ENCODE measurements around the gene ZNF552. TPM values are rescaled to one million over a fixed set of nuclear protein-coding genes. Genes with fewer than 3 reads are reported as not detected.
"Not testable (repeated sequence)": the region's sequence is repeated elsewhere in the genome, so short reads cannot be mapped to it uniquely, and the experiment has no call there.

ZNF552 gene
- 8.9 TPM for total RNA-seq

DNA sequence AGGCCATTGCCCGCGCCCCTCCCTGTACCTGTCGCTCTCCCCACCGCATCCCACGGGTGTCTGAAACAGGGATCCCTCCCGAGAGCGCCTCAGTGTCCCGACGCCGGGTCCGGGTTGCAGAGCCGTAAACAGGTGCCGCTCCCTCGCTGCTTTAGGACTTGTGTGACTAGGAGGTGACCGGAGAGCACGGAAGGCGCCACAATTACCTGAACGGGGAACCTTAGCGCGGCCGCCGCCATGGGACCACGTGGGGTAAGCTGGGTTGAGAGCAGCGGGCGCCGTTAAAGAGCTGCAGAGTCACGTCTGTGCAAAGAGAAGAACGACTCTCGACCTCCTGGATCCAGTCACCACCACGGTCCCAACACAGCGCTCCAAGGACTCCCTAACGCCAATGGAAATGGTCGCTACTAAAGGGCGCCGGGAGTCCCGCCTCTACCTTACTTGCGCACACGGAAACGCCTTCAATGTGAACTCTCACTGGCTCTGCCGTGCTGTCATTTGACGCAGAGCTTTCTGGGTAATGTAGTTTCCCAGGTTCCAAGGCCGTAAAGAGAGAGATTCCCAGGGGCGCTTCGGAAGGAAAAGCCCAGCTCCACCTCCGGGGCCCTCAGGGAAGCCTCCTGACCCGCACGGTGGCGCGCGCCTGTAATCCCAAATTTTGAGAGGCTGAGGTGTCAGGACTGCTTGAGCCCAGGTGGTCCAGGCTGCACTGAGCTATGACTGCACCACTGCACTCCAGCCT lies at the start of gene ZNF552:
ZNF552 (minus strand) TSS at position 409 of the 742 bp plus-strand sequence; CDS start at position 239, 170 bp downstream.
- peak; percentile 60 to 91 (median 81) for DNase-seq (ENCODE audit: low read depth in 2 of 3, low spot score in 2 of 3)

DNA sequence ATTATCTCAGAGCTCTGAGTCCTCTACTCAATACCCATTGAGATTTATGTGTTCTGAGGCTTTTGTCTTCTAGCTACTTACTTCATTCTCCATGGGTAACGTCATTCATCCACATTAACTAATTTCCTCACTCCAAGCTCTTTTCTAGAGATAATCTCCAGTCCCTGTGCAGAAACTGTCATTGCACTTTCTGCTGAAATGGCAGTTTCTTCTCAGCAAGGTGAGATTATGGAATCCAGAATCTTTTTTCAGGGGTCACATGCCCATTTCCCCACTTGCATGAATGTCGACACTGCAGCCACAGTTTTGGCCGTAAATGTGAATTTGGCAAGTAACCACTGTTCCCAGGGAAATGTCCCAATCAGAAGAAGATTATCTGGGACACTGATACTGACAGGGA lies 47.6 kb upstream of the ZNF552 start:
- DNase-seq (ENCODE audit: low read depth in 2 of 3, low spot score in 2 of 3) = not testable (repeated sequence)

DNA sequence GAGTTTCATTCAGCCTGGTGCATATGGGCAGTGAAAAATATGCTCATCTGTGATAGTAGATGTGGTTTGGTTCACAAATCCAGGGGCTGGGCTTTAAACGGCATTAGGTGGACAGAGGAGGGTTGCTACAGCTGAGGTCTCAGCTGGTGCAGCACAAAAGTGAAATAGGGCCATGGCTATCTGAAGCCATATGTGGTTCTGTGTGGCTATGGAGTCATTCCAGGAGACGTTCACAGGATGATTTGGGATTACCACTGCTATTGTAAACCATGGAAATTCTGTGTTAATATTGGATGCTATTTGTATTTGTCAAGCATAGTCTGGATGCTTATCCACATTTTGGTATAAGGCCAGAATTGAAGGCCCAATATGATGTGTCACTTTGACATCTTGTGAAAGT lies 39.4 kb upstream of the ZNF552 start:
- DNase-seq (ENCODE audit: low read depth in 2 of 3, low spot score in 2 of 3) = not testable (repeated sequence)

DNA sequence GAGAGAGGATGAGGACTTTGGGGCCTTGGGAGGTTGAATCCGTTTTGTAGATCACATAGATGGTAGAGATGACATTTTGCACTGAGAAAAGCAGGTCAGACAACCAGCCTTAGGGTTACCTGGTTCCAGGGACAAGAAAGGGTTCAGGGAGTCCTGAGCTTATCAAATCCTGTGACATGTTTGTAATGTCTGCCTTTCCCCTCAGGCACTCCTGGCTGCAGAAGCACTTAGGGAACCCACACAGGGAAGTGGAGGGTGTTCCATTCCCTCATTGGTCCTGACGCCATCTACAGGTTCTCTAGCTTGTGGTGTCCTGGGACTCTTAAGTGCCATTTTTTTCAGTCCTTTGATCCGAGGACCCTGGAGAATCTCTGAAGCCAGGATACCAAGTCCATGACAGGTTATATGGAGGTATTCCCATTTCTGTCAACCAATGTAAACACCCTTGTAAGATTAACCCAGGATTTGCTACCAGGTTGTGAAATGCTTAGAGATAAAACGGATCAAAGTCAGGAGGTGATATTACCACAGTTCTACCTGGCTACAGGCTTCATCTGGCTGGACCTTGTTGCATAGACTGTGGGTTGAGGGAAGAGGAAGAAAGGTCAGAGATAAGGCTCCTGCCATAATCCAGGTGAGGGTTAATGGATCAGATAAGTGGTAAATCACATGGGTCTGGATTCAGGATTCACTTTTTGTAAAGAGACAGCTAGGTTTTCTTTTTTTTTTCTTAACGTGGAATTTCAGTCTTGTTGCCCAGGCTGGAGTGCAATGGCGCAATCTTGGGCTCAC lies 37.3 kb upstream of the ZNF552 start:
- DNase-seq (ENCODE audit: low read depth in 2 of 3, low spot score in 2 of 3) = not testable (repeated sequence)

DNA sequence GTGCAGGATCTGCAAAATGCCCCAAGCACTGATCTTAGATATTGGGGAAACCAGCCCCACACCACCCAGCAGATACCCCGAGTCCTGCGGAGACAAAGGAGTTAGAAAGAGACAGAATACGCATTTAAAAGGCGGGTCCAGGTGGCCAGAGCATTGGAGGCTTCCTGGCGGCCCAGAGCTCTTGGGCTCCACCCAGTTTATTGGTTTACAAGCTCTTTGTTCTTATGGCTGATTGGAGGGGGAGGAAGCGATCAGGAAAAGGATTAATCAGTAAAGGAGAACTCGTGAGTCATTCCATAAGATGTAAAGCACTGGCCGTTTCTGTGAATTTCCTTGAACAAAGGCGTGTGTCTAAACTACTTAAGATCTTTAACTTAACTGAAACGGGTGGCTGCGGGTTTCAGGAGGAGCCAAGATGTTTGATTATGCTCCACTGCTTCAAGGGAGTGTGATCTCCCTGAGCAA lies 35.9 kb upstream of the ZNF552 start:
- DNase-seq (ENCODE audit: low read depth in 2 of 3, low spot score in 2 of 3) = no peak

DNA sequence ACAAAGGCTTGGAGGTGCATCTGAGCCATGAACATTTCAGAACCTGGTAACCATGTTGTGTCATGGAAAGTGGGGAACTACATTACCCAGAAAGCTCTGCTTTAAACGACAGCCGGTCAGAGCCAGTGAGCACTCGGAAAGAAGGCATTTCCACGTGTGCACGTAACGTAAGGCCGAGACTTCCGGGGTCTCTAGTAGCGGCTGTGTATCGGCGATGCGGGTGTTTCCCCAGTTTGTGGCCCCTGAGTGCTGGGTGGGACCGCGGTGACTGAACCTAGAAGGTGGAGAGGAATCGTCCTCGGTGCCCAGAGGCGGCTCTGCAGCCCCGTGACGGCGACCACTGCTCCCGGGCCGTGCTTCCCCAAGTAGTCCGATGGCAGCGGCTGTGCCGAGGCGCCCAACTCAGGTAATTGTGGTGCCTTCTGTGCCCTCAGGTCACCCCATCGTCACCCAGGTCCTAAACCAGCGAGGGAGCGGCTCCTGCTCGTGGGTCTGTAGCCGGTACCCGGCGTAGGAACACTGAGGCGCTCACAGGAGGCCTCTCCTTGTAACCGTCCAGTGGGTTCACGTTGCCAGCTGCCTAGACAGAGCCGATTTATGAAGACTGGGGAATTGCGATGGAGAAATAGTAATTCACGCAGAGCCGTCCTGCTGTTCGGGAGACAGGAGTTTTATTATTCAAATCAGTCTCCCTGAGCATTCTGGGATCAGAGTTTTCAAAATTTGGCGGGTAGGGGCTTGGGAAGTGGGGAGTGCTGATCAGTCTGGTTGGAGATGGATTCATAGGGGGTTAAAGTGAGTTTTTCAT lies 35.2 kb upstream of the ZNF552 start, which contains the start of gene ZNF587:
ZNF587 (plus strand) TSS at position 194 of the 808 bp plus-strand sequence; CDS start at position 374, 180 bp downstream.
- DNase-seq (ENCODE audit: low read depth in 2 of 3, low spot score in 2 of 3) = peak; percentile 51 to 84 (median 73)

DNA sequence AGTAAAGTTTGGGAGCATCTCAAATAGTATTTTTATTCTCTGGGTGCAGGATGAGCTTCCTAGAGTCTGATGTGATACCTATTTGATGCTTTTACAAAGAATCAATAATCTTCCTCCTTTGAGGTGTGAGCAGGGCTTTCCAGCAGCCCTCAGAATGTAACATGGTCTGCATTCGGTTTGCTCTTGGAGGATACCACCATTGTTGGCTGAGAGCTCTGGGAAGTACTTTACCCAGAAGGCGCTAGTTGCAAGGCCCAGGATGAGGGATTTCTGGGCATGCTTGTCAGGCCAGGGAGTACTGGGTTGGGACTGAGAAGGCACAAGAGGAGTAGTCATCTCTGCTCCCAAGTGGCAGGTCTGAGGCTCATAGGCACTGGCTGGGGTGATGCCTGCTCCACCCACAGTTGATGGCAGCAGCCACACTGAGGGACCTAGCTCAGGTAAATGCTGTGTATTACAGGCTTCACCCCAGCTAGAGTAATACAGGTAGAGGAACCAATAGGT lies 34.5 kb upstream of the ZNF552 start:
- not testable (repeated sequence) for DNase-seq (ENCODE audit: low read depth in 2 of 3, low spot score in 2 of 3)

DNA sequence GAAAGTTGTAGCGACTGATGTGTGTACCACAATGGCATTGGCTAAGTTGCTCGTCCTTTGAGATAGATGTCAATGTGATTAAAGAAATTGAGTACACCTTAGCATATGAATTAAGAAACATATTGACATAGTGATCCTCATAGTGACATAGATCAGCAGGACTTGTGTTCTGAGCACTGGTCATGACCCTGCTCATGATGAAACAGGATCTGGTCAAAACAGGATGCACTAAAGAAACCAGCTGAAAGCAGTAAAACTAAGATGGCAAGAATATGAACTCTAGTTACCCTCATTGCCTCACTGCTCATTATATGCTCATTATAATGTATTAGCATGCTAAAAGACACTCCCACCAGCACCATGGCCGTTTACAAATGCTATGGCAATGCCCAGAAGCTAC lies 32.5 kb upstream of the ZNF552 start:
- DNase-seq (ENCODE audit: low read depth in 2 of 3, low spot score in 2 of 3) = not testable (repeated sequence)

DNA sequence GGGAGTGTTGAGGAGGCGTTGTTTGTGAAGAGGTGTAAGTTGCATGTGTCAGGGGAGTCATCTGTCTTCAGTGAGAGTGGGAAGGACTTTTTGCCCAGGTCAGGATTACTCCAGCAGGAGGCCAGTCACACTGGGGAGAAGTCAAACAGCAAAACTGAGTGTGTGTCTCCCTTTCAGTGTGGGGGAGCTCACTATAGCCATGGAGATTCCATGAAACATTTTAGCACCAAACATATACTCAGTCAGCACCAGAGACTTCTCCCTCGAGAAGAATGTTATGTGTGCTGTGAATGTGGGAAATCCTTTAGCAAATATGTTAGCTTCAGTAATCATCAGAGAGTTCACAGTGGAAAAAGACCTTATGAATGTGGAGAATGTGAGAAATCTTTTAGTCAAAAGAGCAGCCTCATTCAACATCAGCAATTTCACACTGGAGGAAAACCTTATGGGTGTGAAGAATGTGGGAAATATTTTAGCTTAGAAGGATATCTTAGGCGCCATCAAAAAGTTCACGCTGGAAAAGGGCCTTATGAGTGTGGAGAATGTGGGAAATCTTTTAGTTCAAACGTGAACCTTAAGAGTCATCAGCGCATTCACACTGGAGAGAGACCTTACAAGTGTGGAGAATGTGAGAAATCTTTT lies 26.5 kb upstream of the ZNF552 start:
- DNase-seq (ENCODE audit: low read depth in 2 of 3, low spot score in 2 of 3) = no peak

DNA sequence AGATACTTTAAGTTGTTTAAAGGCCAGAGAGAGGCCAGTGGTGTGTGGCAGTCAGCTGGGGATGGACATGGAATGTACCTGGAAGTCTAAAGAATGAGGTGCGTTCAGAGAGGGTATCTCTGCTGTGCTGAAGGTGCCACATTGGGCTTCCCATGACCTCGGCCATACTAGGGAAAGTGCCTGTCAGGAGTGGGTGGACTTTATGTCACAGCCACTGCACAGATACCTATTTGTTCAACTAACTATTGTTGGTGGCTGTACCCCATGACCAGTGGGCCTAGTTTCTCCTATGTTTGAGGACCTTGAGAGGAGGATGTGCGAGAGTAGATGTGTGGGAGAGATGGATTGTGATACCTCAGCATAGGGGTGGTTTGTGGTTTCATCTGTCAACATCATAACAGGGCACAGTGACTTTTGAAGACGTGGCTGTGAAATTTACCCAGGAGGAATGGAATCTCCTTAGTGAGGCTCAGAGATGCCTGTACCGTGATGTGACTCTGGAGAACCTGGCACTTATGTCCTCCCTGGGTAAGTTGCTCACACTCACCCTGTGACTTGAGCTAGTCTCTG lies 24.0 kb upstream of the ZNF552 start:
- not testable (repeated sequence) for DNase-seq (ENCODE audit: low read depth in 2 of 3, low spot score in 2 of 3)

DNA sequence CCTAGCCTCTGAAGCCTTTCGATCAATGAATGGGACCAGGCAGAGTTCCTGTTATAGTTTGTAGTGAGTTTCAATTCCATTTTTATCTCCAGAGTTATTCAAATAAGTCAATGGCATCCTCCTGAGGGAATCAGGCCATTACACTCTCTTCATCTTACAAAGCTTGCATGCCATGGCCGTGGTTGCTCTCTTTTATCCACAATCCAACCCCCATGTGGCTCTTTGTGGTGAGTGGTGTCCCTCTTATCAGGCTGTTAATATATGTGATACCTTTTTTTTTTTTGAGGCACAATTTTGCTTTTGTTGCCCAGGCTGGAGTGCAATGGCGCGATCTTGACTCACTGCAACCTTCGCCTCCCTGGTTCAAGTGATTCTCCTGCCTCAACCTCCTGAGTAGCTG lies 22.3 kb upstream of the ZNF552 start:
- not testable (repeated sequence) for DNase-seq (ENCODE audit: low read depth in 2 of 3, low spot score in 2 of 3)

DNA sequence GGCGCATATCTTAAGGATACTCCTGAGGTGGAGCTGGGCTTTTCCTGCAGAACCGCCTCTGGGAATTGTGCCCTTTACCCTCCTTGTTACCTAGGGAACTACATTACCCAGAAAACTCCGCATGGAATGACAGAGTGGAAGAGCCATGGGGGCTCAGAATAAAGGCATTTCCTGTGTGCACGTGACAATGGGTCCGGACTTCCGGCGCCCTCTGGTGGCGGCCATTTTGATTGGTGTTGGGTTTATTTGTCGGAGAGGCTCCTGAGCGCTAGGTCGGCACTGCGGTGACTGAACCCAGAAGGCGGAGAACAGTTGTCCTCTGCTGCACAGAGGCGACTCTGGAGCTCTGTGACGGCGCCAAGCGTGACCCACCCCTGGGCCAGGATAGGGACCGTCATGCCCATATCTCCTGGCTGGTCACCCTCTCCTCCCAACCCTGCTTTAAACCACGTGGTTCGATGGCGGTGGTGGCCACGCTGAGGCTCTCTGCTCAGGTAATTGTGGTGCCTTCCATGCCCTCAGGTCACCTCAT lies 15.4 kb upstream of the ZNF552 start, which contains the start of gene ZNF587B:
ZNF587B (plus strand) TSS at position 229 of the 532 bp plus-strand sequence; CDS start at position 459, 230 bp downstream.
- peak in 1 of 3 donors; percentile 40 for DNase-seq (ENCODE audit: low read depth in 2 of 3, low spot score in 2 of 3)

DNA sequence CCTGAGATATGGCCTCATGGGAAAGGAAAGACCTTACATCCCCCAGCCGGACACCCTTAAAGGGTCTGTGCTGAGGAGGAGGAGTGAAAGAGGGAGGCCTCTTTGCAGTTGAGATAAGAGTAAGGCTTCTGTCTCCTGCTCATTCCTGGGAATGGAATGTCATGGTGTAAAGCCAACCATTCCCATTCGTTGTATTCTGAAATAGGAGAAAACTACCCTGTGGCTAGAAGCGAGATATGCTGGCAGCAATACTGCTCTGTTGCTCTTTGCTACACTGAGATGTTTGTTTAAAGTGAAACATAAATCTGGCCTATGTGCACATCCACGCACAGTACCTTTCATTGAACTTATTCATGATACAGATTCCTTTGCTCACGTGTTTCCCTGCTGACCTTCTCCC lies 14.6 kb upstream of the ZNF552 start:
- no peak for DNase-seq (ENCODE audit: low read depth in 2 of 3, low spot score in 2 of 3)

DNA sequence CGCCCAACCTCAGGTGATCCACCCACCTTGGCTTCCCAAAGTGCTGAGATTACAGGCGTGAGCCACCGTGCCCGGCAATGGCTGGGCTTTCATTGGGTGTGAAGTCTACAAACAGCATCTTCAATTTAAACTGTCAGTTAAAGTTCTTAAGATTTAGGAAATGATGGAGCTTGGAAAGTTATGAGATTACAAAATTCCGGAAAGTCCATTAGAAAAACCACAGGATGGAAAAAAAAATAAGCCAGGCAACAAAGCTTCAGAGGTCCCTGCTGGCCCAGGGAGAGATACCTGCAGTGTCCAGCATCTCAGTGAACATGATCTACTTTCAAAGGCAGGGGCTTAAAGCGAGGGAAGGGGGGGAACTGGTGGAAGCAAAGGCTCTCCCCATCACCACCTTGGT lies 10.8 kb upstream of the ZNF552 start:
- DNase-seq (ENCODE audit: low read depth in 2 of 3, low spot score in 2 of 3) = no peak

DNA sequence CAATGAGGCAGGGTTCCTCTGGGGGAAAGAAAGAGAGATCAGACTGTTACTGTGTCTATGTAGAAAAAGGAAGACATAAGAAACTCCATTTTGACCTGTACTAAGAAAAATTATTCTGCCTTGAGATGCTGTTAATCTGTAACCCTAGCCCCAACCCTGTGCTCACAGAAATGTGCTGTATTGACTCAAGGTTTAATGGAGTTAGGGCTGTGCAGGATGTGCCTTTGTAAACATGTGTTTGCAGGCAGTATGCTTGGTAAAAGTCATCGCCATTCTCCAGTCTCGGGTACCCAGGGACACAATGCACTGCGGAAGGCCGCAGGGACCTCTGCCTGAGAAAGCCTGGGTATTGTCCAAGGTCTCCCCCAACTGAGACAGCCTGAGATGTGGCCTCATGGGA lies 8.9 kb upstream of the ZNF552 start:
- DNase-seq (ENCODE audit: low read depth in 2 of 3, low spot score in 2 of 3) = not testable (repeated sequence)

DNA sequence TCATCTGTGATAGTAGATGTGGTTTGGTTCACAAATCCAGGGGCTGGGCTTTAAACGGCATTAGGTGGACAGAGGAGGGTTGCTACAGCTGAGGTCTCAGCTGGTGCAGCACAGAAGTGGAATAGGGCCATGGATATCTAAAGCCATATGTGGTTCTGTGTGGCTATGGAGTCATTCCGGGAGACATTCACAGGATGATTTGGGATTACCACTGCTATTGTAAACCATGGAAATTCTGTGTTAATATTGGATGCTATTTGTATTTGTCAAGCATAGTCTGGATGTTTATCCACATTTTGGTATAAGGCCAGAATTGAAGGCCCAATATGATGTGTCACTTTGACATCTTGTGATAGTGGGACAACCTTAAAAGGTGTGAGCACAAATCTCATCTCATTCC lies 8.4 kb upstream of the ZNF552 start:
- DNase-seq (ENCODE audit: low read depth in 2 of 3, low spot score in 2 of 3) = not testable (repeated sequence)

DNA sequence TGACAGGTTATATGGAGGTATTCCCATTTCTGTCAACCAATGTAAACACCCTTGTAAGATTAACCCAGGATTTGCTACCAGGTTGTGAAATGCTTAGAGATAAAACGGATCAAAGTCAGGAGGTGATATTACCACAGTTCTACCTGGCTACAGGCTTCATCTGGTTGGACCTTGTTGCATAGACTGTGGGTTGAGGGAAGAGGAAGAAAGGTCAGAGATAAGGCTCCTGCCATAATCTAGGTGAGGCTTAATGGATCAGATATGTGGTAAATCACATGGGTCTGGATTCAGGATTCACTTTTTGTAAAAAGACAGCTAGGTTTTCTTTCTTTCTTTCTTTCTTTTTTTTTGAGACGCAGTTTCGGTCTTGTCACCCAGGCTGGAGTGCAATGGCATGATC lies 6.8 kb upstream of the ZNF552 start:
- not testable (repeated sequence) for DNase-seq (ENCODE audit: low read depth in 2 of 3, low spot score in 2 of 3)

DNA sequence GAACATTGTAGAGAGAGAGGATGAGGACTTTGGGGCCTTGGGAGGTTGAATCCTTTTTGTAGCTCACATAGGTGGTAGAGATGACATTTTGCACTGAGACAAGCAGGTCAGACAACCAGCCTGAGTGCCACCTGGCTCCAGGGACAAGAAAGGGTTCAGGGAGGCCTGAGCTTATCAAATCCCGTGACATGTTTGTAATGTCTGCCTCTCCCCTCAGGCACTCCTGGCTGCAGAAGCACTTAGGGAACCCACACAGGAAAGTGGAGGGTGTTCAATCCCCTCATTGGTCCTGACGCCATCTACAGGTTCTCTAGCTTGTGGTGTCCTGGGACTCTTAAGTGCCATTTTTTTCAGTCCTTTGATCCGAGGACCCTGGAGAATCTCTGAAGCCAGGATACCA lies 6.4 kb upstream of the ZNF552 start:
- not testable (repeated sequence) for DNase-seq (ENCODE audit: low read depth in 2 of 3, low spot score in 2 of 3)

DNA sequence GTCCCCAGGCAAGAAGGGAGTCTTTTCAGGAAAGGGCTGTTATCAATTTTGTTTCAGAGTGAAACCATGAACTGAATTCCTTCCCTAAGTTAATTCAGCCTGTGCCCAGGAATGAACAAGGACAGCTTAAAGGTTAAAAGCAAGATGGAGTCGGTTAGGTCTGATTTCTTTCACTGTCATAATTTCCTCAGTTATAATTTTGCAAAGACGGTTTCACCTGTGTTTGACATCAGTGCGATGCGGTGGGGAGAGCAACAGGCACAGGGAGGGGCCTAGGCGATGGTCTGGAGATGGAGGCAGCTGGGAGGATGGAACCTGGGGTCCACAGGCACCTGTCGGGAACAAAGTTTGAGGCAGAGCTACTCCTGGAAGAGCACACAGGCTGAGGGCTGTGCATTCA lies 5.9 kb upstream of the ZNF552 start:
- DNase-seq (ENCODE audit: low read depth in 2 of 3, low spot score in 2 of 3) = no peak
